ENCODE results near the gene BSN. TPM values are rescaled to one million over a fixed set of nuclear protein-coding genes. Genes with fewer than 3 reads are reported as not detected.

The BSN gene
- total RNA-seq, 1 experiment from 2014 or later, result 0.93 TPM

GRCh38 chr3:49623071-49623470 is 68.8 kb downstream of the BSN start:
- Mint-ChIP-seq H3K27ac (ENCODE audit: unreplicated experiment) (no peak overlapping the region), H3K4me1 (ENCODE audit: low read depth, unreplicated experiment) (no peaks in the 10 kb centered on the region), H3K9me3 (ENCODE audit: unreplicated experiment) (no peaks in the 10 kb centered on the region), H3K27me3 (ENCODE audit: insufficient read depth, unreplicated experiment) (peaks cover 11% of the 10 kb centered on the region), H3K36me3 (ENCODE audit: insufficient read depth, unreplicated experiment) (no peaks in the 10 kb centered on the region), H3K4me3 (ENCODE audit: unreplicated experiment) (no peak overlapping the region)
- Histone ChIP-seq H3K36me3 (ENCODE audit: control insufficient read depth, insufficient read depth, low read length) (no peaks in the 10 kb centered on the region), H3K4me1 (no peaks in the 10 kb centered on the region), H3K9me3 (no peaks in the 10 kb centered on the region), H3K27me3 (replicated peaks; ENCODE audit: control insufficient read depth, insufficient read depth, low read length) (no peaks in the 10 kb centered on the region), H3K4me3 (ENCODE audit: low read depth, low read length) (no peak overlapping the region)
- intact Hi-C loops (cut with micrococcal nuclease; ENCODE audit: unreplicated experiment), result no loop called here
- CTCF ChIA-PET, result no interaction called here
- POLR2A ChIA-PET, result no interaction called here
- TF ChIP-seq, protein P1, sequence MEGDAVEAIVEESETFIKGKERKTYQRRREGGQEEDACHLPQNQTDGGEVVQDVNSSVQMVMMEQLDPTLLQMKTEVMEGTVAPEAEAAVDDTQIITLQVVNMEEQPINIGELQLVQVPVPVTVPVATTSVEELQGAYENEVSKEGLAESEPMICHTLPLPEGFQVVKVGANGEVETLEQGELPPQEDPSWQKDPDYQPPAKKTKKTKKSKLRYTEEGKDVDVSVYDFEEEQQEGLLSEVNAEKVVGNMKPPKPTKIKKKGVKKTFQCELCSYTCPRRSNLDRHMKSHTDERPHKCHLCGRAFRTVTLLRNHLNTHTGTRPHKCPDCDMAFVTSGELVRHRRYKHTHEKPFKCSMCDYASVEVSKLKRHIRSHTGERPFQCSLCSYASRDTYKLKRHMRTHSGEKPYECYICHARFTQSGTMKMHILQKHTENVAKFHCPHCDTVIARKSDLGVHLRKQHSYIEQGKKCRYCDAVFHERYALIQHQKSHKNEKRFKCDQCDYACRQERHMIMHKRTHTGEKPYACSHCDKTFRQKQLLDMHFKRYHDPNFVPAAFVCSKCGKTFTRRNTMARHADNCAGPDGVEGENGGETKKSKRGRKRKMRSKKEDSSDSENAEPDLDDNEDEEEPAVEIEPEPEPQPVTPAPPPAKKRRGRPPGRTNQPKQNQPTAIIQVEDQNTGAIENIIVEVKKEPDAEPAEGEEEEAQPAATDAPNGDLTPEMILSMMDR (IDR thresholded peaks at IDR 0.05; ENCODE audit: insufficient read depth in 1 of 2, low read depth in 1 of 2, low read length in 1 of 2, severe bottlenecking in 1 of 2, unreplicated experiment in 1 of 2), result no peak
- no peak for DNase-seq
- BruUV-seq (replicated peaks), result no TSS peak

GRCh38 chr3:49625071-49625470 is 70.8 kb downstream of the BSN start:
- H3K27me3 Mint-ChIP-seq (ENCODE audit: insufficient read depth, unreplicated experiment), result peaks cover 11% of the 10 kb centered on the region
- no TSS peak for BruUV-seq (replicated peaks)
- POLR2A ChIA-PET, result no interaction called here

GRCh38 chr3:49626101-49626581 is 71.9 kb downstream of the BSN start:
- no peak for DNase-seq
- BruUV-seq (replicated peaks), result no TSS peak
- Mint-ChIP-seq H3K4me1 (ENCODE audit: low read depth, unreplicated experiment) (no peaks in the 10 kb centered on the region), H3K27me3 (ENCODE audit: insufficient read depth, unreplicated experiment) (peaks cover 7% of the 10 kb centered on the region), H3K27ac (ENCODE audit: unreplicated experiment) (no peak overlapping the region), H3K36me3 (ENCODE audit: insufficient read depth, unreplicated experiment) (no peaks in the 10 kb centered on the region), H3K4me3 (ENCODE audit: unreplicated experiment) (no peak overlapping the region), H3K9me3 (ENCODE audit: unreplicated experiment) (no peaks in the 10 kb centered on the region)
- Histone ChIP-seq H3K4me3 (ENCODE audit: low read depth, low read length) (no peak overlapping the region), H3K4me1 (no peaks in the 10 kb centered on the region), H3K27me3 (replicated peaks; ENCODE audit: control insufficient read depth, insufficient read depth, low read length) (no peaks in the 10 kb centered on the region), H3K36me3 (ENCODE audit: control insufficient read depth, insufficient read depth, low read length) (no peaks in the 10 kb centered on the region), H3K9me3 (no peaks in the 10 kb centered on the region)
- ChIA-PET CTCF (no interaction called here), POLR2A (no interaction called here)
- intact Hi-C loops (cut with micrococcal nuclease; ENCODE audit: unreplicated experiment), result no loop called here
- TF ChIP-seq, protein P1 (IDR thresholded peaks at IDR 0.05; ENCODE audit: insufficient read depth in 1 of 2, low read depth in 1 of 2, low read length in 1 of 2, severe bottlenecking in 1 of 2, unreplicated experiment in 1 of 2), result no peak

More at GRCh38 chr3:49625071-49625470, 70.8 kb downstream of the BSN start:
- Mint-ChIP-seq H3K27ac (ENCODE audit: unreplicated experiment) (no peak overlapping the region), H3K36me3 (ENCODE audit: insufficient read depth, unreplicated experiment) (no peaks in the 10 kb centered on the region), H3K4me3 (ENCODE audit: unreplicated experiment) (no peak overlapping the region), H3K4me1 (ENCODE audit: low read depth, unreplicated experiment) (no peaks in the 10 kb centered on the region), H3K9me3 (ENCODE audit: unreplicated experiment) (no peaks in the 10 kb centered on the region)
- Histone ChIP-seq H3K27me3 (replicated peaks; ENCODE audit: control insufficient read depth, insufficient read depth, low read length) (no peaks in the 10 kb centered on the region), H3K9me3 (no peaks in the 10 kb centered on the region), H3K4me3 (ENCODE audit: low read depth, low read length) (no peak overlapping the region), H3K4me1 (no peaks in the 10 kb centered on the region), H3K36me3 (ENCODE audit: control insufficient read depth, insufficient read depth, low read length) (no peaks in the 10 kb centered on the region)
- intact Hi-C loops (cut with micrococcal nuclease; ENCODE audit: unreplicated experiment), result no loop called here
- DNase-seq, result no peak
- TF ChIP-seq, protein P1 (IDR thresholded peaks at IDR 0.05; ENCODE audit: insufficient read depth in 1 of 2, low read depth in 1 of 2, low read length in 1 of 2, severe bottlenecking in 1 of 2, unreplicated experiment in 1 of 2), result no peak
- CTCF ChIA-PET, result no interaction called here
